Sigmoid colon (tissue), 3 donors: ENCODE data around the gene HACD2.

Source experiments
- CTCF ChIP-seq, 4 experiments: fragments of 450-650 bp in 3 of 4; fragments of 200-600 bp in 1 of 4; IDR thresholded peaks; one replicate each; pipeline ENCODE4 v1.5.1; 2016 to 2019; ENCODE audit warnings: antibody characterized with exemption in 4 of 4, mild to moderate bottlenecking in 3 of 4, moderate library complexity in 2 of 4
- POLR2A ChIP-seq, 2 donors: fragments of 450-650 bp; IDR thresholded peaks; one replicate each; pipeline ENCODE4 v1.6.1; 2016; ENCODE audit warnings: antibody characterized with exemption in 2 of 2, mild to moderate bottlenecking in 2 of 2, moderate library complexity in 2 of 2

GRCh38 chr3:123489400-123490004, 95.4 kb downstream of the HACD2 start:
- TF ChIP-seq CTCF (IDR thresholded peaks at IDR 0.05) (peak; percentile 84 to 87 (median 86)), POLR2A (IDR thresholded peaks at IDR 0.05) (no peak)
